BE2C (cell line): Measurements from ENCODE around the gene MRS2.
"Not testable (repeated sequence)": the region's sequence is repeated elsewhere in the genome, so short reads cannot be mapped to it uniquely, and the experiment has no call there.

Source experiments
- DNase-seq: peaks from one replicate; pipeline ENCODE4 v3.0.0-alpha.2; 2020
- H3K27me3 ChIP-seq: fragments of 250-450 bp; sonication (Bioruptor Pico); 2 replicates; pipeline ENCODE4 v1.5.1; 2020; ENCODE audit warnings: mild to moderate bottlenecking
- H3K36me3 ChIP-seq: fragments of 250-450 bp; sonication (Bioruptor Pico); 2 replicates; pipeline ENCODE4 v1.5.1; 2020; ENCODE audit warnings: mild to moderate bottlenecking
- H3K4me1 ChIP-seq: fragments of 250-450 bp; sonication (Bioruptor Pico); 2 replicates; pipeline ENCODE4 v1.5.1; 2020
- H3K4me3 ChIP-seq: 2 replicates; pipeline ENCODE4 v1.5.1; 2011; ENCODE audit warnings: low read depth, low read length
- H3K9me3 ChIP-seq: fragments of 250-450 bp; sonication (Bioruptor Pico); 2 replicates; pipeline ENCODE4 v1.5.1; 2020
- TF ChIP-seq, protein P1 (sequence below): IDR thresholded peaks from 2 replicates; pipeline ENCODE4 v1.5.1; 2012; ENCODE audit warnings: mild to moderate bottlenecking, low read depth, low read length

The MRS2 gene

DNA sequence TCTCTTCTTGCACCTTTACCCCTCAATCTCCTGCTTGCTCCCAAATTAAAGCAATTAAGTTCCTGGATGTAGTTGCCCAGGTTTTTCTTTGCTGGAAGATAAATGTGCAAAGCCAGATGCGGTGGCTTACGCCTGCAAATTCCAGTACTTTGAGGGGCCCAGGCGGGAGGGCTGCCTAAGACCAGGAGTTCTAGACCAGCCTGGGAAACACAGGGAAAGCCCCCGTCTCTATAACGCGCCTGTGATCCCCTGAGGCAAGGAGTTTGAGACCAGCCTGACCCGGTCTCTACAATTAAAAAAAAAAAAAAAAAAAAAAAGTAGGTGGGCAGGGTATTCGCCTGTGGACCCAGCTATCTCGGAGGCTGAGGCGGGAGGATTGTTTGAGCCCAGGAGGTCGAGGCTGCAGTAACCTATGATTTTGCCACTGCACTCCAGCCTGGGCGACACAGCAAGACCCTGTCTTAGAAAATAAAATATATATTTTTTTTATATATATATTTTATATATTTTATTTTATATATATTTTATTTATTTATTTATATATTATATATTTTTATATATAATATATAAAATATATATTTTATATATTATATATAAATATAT lies 44.4 kb upstream of the MRS2 start:
- no peak for DNase-seq
- H3K4me3 ChIP-seq: no peak overlapping the region
- no peaks in the 10 kb centered on the region for H3K4me1 ChIP-seq
- TF ChIP-seq, protein P1, sequence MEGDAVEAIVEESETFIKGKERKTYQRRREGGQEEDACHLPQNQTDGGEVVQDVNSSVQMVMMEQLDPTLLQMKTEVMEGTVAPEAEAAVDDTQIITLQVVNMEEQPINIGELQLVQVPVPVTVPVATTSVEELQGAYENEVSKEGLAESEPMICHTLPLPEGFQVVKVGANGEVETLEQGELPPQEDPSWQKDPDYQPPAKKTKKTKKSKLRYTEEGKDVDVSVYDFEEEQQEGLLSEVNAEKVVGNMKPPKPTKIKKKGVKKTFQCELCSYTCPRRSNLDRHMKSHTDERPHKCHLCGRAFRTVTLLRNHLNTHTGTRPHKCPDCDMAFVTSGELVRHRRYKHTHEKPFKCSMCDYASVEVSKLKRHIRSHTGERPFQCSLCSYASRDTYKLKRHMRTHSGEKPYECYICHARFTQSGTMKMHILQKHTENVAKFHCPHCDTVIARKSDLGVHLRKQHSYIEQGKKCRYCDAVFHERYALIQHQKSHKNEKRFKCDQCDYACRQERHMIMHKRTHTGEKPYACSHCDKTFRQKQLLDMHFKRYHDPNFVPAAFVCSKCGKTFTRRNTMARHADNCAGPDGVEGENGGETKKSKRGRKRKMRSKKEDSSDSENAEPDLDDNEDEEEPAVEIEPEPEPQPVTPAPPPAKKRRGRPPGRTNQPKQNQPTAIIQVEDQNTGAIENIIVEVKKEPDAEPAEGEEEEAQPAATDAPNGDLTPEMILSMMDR: no peak
- H3K36me3 ChIP-seq: no peaks in the 10 kb centered on the region
- 0 out of 2 replicates have a peak, but pooled peaks cover 2% of the 10 kb centered on the region for H3K9me3 ChIP-seq
- H3K27me3 ChIP-seq: no peaks in the 10 kb centered on the region

DNA sequence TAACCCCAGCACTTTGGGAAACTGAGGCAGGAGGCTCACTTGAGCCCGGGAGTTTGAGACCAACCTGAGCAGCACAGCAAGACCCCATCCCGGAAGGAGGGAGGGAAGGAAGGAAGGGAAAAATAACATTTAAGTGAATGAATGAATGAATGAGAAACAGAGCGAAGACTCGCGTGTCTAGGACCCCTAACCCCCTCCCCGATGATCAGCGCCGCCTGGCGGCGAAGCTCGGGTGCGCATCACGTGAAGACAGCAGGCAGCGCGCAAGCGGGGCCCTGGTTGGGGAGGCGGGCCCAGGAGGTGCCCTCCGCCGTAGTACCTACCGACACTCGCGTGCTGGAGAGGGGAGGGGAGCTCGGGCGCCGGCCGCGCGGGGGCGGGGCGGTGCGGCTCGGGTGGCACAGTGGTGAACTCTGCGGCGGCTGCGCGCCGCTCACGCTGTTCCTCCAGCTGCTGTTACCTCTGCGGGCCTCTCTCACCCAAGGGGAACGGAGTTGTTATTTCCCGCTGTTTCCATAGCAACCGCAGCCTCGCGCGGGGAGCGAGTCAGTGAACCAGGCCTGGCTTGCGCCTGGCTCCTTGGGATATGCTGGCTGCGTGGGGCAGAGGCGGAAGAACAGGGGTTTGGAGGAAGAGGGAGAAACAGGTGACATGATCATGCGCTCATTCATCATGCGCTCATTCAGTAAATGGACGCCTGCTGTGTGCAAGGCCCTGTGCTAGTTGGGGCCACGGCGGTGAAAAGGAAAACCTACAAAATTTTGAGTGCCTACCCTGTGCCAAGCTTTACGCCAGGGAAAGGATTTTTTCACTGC lies 42.9 kb upstream of the MRS2 start:
- Histone ChIP-seq H3K4me3 (peak overlapping the region; percentile 69), H3K36me3 (no peaks in the 10 kb centered on the region), H3K4me1 (no peaks in the 10 kb centered on the region), H3K9me3 (0 out of 2 replicates have a peak, but pooled peaks cover 2% of the 10 kb centered on the region), H3K27me3 (no peaks in the 10 kb centered on the region)
- TF ChIP-seq, protein P1: peak; percentile 94
- DNase-seq: peak; percentile 95

DNA sequence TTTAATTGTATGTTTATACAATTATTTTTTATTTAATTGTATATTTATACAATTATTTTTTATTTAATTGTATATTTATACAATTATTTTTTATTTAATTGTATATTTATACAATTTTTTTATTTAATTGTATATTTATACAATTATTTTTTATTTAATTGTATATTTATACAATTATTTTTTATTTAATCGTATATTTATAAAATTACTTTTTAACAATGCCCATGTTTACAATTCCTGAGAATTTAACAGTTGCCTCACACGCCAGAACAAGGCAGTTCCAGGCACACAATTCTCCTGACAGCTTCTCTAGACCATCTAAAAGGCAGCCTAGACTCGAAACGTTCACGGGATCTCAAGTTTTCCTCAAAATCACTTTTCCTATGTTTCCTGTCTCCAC lies 40.4 kb upstream of the MRS2 start:
- H3K36me3 ChIP-seq, H3K4me1 ChIP-seq, H3K9me3 ChIP-seq, H3K4me3 ChIP-seq, H3K27me3 ChIP-seq, DNase-seq: not testable (repeated sequence)

DNA sequence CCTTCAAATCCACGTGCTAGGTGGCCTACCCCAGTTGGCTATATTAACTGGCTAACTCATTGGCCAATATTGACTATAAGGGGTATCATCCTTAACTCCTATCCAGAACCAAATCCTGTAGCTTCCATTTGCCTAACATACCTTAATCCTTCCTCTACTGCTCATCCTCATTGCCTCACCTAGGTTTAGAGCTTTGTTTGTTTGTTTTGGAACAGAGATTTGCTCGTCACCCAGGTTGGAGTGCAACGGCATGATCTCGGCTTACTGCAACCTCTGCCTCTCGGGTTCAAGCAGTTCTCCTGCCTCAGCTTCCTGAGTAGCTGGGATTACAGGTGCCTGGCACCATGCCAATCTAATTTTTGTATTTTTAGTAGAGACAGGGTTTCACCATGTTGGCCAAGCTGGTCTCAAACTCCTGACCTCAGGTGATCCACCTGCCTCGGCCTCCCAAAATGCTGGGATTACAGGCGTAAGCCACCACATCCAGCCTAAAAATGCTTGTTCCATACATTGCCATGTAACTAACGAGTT lies 37.6 kb upstream of the MRS2 start:
- not testable (repeated sequence) for H3K27me3 ChIP-seq, H3K9me3 ChIP-seq, DNase-seq

DNA sequence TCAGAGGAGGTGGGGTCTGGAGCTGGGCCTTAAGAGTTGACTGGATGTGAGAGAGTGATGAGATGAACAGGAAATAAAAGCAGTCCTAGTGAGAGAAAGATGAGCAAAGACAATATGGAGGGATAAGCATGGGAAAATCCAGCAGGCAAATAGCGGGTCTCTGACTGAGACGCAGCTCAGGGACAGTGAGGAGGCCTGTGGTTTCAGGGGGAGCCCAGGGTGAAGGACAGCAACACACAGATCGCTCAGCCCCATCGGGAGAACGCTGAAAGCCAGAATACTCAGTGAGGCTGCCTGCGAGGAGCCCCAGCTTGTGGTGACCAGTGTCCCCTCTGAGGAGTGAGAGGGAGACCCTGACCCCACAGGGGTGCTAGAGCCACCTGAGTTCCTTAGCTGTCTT lies 28.1 kb upstream of the MRS2 start:
- no peaks in the 10 kb centered on the region for H3K27me3 ChIP-seq
- H3K36me3 ChIP-seq: no peaks in the 10 kb centered on the region
- DNase-seq: no peak
- no peak overlapping the region for H3K4me3 ChIP-seq
- TF ChIP-seq, protein P1: no peak
- no peaks in the 10 kb centered on the region for H3K4me1 ChIP-seq
- H3K9me3 ChIP-seq: no peaks in the 10 kb centered on the region; the same call in 1 of the 2 replicates

More for the DNA sequence above, 37.6 kb upstream of the MRS2 start:
- not testable (repeated sequence) for H3K4me3 ChIP-seq, H3K36me3 ChIP-seq, H3K4me1 ChIP-seq

DNA sequence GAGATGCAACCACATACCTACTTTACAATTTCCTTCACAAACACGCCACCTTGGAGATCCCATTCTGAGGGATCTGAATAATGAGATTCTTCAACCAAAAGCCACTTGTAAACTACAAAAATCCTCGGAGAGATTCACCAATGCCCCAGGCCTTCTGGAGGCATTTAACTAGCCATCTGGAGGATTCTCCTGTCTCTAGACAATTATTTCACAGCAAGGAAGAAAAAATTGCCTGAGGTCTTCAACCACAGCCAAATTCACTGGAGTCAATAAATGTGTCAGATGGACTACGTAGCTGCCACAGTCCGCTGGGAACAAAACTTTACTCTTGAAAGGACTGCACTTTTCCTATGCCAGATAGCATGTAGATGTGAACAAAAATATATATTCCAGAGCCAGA lies 25.9 kb upstream of the MRS2 start:
- Histone ChIP-seq H3K4me1 (no peaks in the 10 kb centered on the region), H3K9me3 (no peaks in the 10 kb centered on the region; the same call in 1 of the 2 replicates), H3K36me3 (no peaks in the 10 kb centered on the region), H3K27me3 (no peaks in the 10 kb centered on the region), H3K4me3 (no peak overlapping the region)
- TF ChIP-seq, protein P1: no peak
- no peak for DNase-seq
